Measurements from ENCODE around the gene LRP2. TPM values are rescaled to one million over a fixed set of nuclear protein-coding genes. Genes with fewer than 3 reads are reported as not detected.

Gene LRP2
- total RNA-seq, 1 experiment from 2014 or later: 260 TPM

- H3K27ac Mint-ChIP-seq (ENCODE audit: unreplicated experiment): no peak overlapping the region
- H3K9me3 Mint-ChIP-seq (ENCODE audit: unreplicated experiment): no peaks in the 10 kb centered on the region
- no peaks in the 10 kb centered on the region for H3K4me1 ChIP-seq
- no peaks in the 10 kb centered on the region for H3K4me1 Mint-ChIP-seq (ENCODE audit: low read depth, unreplicated experiment)
- H3K36me3 ChIP-seq (ENCODE audit: control insufficient read depth, insufficient read depth, low read length): no peaks in the 10 kb centered on the region
- no peaks in the 10 kb centered on the region for H3K9me3 ChIP-seq
- H3K4me3 Mint-ChIP-seq (ENCODE audit: unreplicated experiment): no peak overlapping the region
- no peaks in the 10 kb centered on the region for H3K36me3 Mint-ChIP-seq (ENCODE audit: insufficient read depth, unreplicated experiment)
- intact Hi-C loops (cut with micrococcal nuclease; ENCODE audit: unreplicated experiment): loop anchor here (5.0 kb wide), 1 partner anchor 172 kb away; no protein-coding TSS in a partner anchor
- H3K27me3 ChIP-seq (replicated peaks; ENCODE audit: control insufficient read depth, insufficient read depth, low read length): no peaks in the 10 kb centered on the region; the same call in 1 of the 2 replicates
- ChIA-PET POLR2A (no interaction called here), CTCF (no interaction called here)
- no peak for DNase-seq
- H3K27me3 Mint-ChIP-seq (ENCODE audit: insufficient read depth, unreplicated experiment): peaks cover 14% of the 10 kb centered on the region
- BruUV-seq (replicated peaks): no TSS peak
- no peak overlapping the region for H3K4me3 ChIP-seq (ENCODE audit: low read depth, low read length)
- TF ChIP-seq, protein P1, sequence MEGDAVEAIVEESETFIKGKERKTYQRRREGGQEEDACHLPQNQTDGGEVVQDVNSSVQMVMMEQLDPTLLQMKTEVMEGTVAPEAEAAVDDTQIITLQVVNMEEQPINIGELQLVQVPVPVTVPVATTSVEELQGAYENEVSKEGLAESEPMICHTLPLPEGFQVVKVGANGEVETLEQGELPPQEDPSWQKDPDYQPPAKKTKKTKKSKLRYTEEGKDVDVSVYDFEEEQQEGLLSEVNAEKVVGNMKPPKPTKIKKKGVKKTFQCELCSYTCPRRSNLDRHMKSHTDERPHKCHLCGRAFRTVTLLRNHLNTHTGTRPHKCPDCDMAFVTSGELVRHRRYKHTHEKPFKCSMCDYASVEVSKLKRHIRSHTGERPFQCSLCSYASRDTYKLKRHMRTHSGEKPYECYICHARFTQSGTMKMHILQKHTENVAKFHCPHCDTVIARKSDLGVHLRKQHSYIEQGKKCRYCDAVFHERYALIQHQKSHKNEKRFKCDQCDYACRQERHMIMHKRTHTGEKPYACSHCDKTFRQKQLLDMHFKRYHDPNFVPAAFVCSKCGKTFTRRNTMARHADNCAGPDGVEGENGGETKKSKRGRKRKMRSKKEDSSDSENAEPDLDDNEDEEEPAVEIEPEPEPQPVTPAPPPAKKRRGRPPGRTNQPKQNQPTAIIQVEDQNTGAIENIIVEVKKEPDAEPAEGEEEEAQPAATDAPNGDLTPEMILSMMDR (IDR thresholded peaks at IDR 0.05; ENCODE audit: insufficient read depth in 1 of 2, low read depth in 1 of 2, low read length in 1 of 2, severe bottlenecking in 1 of 2, unreplicated experiment in 1 of 2): no peak
Measured at GRCh38 chr2:169105476-169105875, 256.9 kb downstream of the LRP2 start.

DNA sequence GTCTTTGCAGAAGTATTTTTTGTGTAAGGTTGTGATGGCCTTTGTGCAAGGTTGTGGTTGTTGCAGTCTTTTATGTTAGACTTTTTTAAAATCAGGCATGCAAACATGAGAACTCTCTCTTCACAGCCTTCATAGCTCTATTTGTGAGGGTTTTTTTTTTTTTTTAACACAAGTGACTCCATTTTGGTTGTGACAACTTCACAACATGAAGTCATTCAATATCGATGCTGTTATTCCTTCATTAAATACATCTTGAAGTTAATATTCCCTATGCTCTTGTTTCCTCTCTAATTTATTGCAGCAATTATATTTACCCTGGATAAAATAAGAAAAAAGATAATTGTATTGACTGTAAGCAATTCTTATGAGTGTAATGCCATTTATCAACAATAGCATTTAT, 257.5 kb downstream of the LRP2 start:
- Histone ChIP-seq H3K4me3 (ENCODE audit: low read depth, low read length) (no peak overlapping the region), H3K4me1 (no peaks in the 10 kb centered on the region), H3K27me3 (replicated peaks; ENCODE audit: control insufficient read depth, insufficient read depth, low read length) (no peaks in the 10 kb centered on the region; the same call in 1 of the 2 replicates), H3K36me3 (ENCODE audit: control insufficient read depth, insufficient read depth, low read length) (no peaks in the 10 kb centered on the region), H3K9me3 (no peaks in the 10 kb centered on the region)
- DNase-seq: no peak
- CTCF ChIA-PET: no interaction called here
- Mint-ChIP-seq H3K36me3 (ENCODE audit: insufficient read depth, unreplicated experiment) (no peaks in the 10 kb centered on the region), H3K4me1 (ENCODE audit: low read depth, unreplicated experiment) (no peaks in the 10 kb centered on the region), H3K27me3 (ENCODE audit: insufficient read depth, unreplicated experiment) (peaks cover 14% of the 10 kb centered on the region), H3K9me3 (ENCODE audit: unreplicated experiment) (no peaks in the 10 kb centered on the region), H3K27ac (ENCODE audit: unreplicated experiment) (no peak overlapping the region), H3K4me3 (ENCODE audit: unreplicated experiment) (no peak overlapping the region)
- BruUV-seq (replicated peaks): no TSS peak
- intact Hi-C loops (cut with micrococcal nuclease; ENCODE audit: unreplicated experiment): loop anchor here (5.0 kb wide), 1 partner anchor 172 kb away; no protein-coding TSS in a partner anchor
- TF ChIP-seq, protein P1 (IDR thresholded peaks at IDR 0.05; ENCODE audit: insufficient read depth in 1 of 2, low read depth in 1 of 2, low read length in 1 of 2, severe bottlenecking in 1 of 2, unreplicated experiment in 1 of 2): no peak
- POLR2A ChIA-PET: no interaction called here

GRCh38 chr2:169095621-169096105, 266.7 kb downstream of the LRP2 start:
- Mint-ChIP-seq H3K4me1 (ENCODE audit: low read depth, unreplicated experiment) (no peaks in the 10 kb centered on the region), H3K9me3 (ENCODE audit: unreplicated experiment) (no peaks in the 10 kb centered on the region), H3K27ac (ENCODE audit: unreplicated experiment) (no peak overlapping the region), H3K27me3 (ENCODE audit: insufficient read depth, unreplicated experiment) (peaks cover 15% of the 10 kb centered on the region), H3K36me3 (ENCODE audit: insufficient read depth, unreplicated experiment) (no peaks in the 10 kb centered on the region), H3K4me3 (ENCODE audit: unreplicated experiment) (no peak overlapping the region)
- DNase-seq: no peak
- H3K36me3 ChIP-seq (ENCODE audit: control insufficient read depth, insufficient read depth, low read length): no peaks in the 10 kb centered on the region
- BruUV-seq (replicated peaks): no TSS peak
- no peak overlapping the region for H3K4me3 ChIP-seq (ENCODE audit: low read depth, low read length)
- intact Hi-C loops (cut with micrococcal nuclease; ENCODE audit: unreplicated experiment): loop anchor here (5.0 kb wide), 1 partner anchor 113 kb away; no protein-coding TSS in a partner anchor
- no peaks in the 10 kb centered on the region for H3K9me3 ChIP-seq
- CTCF ChIA-PET: interaction anchor here (1.7 kb wide), 1 partner anchor 14 kb away, joined by 4 read pairs; no protein-coding TSS in a partner anchor
- TF ChIP-seq, protein P1 (IDR thresholded peaks at IDR 0.05; ENCODE audit: insufficient read depth in 1 of 2, low read depth in 1 of 2, low read length in 1 of 2, severe bottlenecking in 1 of 2, unreplicated experiment in 1 of 2): no peak
- H3K4me1 ChIP-seq: no peaks in the 10 kb centered on the region
- POLR2A ChIA-PET: no interaction called here
- no peaks in the 10 kb centered on the region for H3K27me3 ChIP-seq (replicated peaks; ENCODE audit: control insufficient read depth, insufficient read depth, low read length)

Data from Caco-2 (cell line).